ENCODE measurements around the gene GLP1R. TPM values are rescaled to one million over a fixed set of nuclear protein-coding genes. Genes with fewer than 3 reads are reported as not detected.

GLP1R gene
- total RNA-seq, 1 experiment from 2014 or later: 1.8 TPM

DNA sequence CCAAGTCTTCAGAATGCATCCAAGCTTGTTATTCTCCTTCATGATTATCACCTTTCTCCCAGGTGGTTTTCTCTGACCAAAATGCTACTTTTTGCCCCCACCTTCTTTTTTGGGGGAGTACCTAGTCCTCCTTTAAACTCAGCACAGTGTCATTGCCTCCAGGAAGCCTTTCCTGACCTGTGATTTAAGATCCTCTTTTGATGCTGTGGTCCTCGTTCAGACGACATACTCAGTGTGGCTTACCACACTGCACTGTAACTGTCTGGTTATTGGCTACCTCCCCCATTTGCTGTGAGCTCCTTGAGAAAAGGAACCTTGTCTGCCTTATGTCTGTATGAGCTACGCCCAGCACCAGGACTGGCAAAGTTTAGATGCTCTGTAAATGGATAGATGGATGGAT is 51.8 kb downstream of the GLP1R start:
- POLR2A ChIA-PET: interaction anchor here (0.9 kb wide), 1 partner anchor 12 kb away, joined by 3 read pairs; no protein-coding TSS in a partner anchor
- CTCF ChIA-PET: interaction anchor here (0.9 to 5.5 kb wide), 7 partner anchors 8 to 203 kb away, joined by 3 to 180 read pairs (median 41); no protein-coding TSS in a partner anchor
- H3K9me3 Mint-ChIP-seq: no peaks in the 10 kb centered on the region
- H3K27me3 Mint-ChIP-seq (ENCODE audit: low read depth): no peaks in the 10 kb centered on the region
- TF ChIP-seq, protein P1, sequence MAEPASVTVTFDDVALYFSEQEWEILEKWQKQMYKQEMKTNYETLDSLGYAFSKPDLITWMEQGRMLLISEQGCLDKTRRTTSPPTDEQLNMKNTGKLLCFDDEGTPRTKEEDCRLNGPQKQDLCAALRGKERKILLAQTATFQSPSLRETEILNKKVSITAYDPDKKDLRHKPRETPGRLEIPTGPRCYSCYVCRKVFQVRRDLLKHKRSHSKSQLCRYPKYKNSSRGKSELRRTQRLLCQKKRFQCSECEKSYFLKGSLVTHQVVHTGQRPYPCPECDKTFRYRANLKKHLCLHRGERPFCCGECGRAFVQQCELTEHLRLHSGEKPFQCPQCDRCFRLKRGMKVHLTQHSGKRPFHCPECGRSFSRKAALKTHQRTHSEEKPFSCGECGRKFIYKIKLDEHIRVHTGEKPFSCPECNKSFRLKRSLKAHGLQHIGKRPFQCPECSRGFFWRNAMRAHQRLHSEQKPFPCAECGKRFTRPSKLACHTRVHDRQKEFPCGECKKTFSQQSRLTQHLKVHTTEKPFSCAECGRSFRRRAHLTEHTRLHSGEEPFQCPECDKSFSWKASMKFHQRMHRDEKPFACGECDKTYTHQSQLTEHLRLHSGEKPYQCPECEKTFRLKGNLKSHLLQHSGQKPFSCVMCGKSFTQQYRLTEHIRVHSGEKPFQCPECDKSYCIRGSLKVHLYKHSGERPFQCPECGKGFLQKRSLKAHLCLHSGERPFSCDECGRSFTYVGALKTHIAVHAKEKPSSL (CRISPR knock-in tag; conservative IDR thresholded peaks at IDR 0.05): no peak
- TF ChIP-seq, protein P2, sequence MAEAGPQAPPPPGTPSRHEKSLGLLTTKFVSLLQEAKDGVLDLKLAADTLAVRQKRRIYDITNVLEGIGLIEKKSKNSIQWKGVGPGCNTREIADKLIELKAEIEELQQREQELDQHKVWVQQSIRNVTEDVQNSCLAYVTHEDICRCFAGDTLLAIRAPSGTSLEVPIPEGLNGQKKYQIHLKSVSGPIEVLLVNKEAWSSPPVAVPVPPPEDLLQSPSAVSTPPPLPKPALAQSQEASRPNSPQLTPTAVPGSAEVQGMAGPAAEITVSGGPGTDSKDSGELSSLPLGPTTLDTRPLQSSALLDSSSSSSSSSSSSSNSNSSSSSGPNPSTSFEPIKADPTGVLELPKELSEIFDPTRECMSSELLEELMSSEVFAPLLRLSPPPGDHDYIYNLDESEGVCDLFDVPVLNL (CRISPR knock-in tag; IDR thresholded peaks at IDR 0.05; ENCODE audit: borderline replicate concordance, low read depth): no peak
- peaks cover 6% of the 10 kb centered on the region for H3K4me1 Mint-ChIP-seq
- no peak overlapping the region for H3K4me3 Mint-ChIP-seq
- no peak overlapping the region for H3K27ac Mint-ChIP-seq
- ATAC-seq (no peak), DNase-seq (ENCODE audit: low spot score) (no peak)
- H3K36me3 Mint-ChIP-seq: no peaks in the 10 kb centered on the region

DNA sequence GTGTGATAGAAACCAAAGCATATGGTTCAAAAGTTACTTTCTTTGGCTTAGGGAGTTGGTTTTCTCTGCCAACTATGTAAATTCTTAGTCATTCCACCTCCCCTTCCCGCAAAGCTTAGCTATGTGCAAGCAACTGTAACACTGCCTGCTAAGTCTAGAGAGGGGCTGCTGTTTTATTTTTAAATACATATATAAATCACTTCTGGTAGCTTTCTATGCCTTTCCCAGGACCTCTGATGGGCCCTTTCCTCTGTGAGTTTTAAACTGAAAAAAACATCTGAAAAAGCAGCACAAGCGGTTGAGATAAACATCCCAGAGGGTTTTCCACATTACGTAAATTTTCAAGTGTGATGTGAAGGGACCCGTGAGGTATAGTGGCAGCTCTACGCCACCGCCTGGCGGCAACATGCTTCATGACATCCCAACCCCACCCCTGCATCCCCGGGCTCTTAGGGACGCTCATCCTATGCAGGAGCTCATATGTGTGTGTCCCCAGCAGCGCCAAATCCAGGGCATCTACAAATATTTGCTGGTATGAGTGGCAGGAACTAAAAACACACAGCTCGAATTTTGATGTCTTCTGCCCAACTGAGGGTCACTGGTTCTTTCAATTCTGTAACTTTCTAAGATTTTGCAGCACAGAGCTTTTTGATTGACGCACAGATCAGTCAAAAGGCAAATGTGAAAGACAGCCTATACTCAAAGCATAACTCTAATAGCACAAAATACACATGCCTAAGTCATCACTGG is 53.7 kb downstream of the GLP1R start:
- no peak overlapping the region for H3K27ac Mint-ChIP-seq
- DNase-seq (ENCODE audit: low spot score) (peak; percentile 79), ATAC-seq (peak; percentile 99)
- H3K4me3 Mint-ChIP-seq: no peak overlapping the region
- H3K4me1 Mint-ChIP-seq: peaks cover 6% of the 10 kb centered on the region; the same call in 1 of the 2 replicates
- TF ChIP-seq, protein P3, sequence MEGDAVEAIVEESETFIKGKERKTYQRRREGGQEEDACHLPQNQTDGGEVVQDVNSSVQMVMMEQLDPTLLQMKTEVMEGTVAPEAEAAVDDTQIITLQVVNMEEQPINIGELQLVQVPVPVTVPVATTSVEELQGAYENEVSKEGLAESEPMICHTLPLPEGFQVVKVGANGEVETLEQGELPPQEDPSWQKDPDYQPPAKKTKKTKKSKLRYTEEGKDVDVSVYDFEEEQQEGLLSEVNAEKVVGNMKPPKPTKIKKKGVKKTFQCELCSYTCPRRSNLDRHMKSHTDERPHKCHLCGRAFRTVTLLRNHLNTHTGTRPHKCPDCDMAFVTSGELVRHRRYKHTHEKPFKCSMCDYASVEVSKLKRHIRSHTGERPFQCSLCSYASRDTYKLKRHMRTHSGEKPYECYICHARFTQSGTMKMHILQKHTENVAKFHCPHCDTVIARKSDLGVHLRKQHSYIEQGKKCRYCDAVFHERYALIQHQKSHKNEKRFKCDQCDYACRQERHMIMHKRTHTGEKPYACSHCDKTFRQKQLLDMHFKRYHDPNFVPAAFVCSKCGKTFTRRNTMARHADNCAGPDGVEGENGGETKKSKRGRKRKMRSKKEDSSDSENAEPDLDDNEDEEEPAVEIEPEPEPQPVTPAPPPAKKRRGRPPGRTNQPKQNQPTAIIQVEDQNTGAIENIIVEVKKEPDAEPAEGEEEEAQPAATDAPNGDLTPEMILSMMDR (IDR thresholded peaks at IDR 0.05): peak; percentile 60
- TF ChIP-seq, protein P4, sequence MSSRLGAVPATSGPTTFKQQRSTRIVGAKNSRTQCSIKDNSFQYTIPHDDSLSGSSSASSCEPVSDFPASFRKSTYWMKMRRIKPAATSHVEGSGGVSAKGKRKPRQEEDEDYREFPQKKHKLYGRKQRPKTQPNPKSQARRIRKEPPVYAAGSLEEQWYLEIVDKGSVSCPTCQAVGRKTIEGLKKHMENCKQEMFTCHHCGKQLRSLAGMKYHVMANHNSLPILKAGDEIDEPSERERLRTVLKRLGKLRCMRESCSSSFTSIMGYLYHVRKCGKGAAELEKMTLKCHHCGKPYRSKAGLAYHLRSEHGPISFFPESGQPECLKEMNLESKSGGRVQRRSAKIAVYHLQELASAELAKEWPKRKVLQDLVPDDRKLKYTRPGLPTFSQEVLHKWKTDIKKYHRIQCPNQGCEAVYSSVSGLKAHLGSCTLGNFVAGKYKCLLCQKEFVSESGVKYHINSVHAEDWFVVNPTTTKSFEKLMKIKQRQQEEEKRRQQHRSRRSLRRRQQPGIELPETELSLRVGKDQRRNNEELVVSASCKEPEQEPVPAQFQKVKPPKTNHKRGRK (CRISPR knock-in tag; IDR thresholded peaks at IDR 0.05; ENCODE audit: borderline replicate concordance): no peak
- TF ChIP-seq, protein P5, sequence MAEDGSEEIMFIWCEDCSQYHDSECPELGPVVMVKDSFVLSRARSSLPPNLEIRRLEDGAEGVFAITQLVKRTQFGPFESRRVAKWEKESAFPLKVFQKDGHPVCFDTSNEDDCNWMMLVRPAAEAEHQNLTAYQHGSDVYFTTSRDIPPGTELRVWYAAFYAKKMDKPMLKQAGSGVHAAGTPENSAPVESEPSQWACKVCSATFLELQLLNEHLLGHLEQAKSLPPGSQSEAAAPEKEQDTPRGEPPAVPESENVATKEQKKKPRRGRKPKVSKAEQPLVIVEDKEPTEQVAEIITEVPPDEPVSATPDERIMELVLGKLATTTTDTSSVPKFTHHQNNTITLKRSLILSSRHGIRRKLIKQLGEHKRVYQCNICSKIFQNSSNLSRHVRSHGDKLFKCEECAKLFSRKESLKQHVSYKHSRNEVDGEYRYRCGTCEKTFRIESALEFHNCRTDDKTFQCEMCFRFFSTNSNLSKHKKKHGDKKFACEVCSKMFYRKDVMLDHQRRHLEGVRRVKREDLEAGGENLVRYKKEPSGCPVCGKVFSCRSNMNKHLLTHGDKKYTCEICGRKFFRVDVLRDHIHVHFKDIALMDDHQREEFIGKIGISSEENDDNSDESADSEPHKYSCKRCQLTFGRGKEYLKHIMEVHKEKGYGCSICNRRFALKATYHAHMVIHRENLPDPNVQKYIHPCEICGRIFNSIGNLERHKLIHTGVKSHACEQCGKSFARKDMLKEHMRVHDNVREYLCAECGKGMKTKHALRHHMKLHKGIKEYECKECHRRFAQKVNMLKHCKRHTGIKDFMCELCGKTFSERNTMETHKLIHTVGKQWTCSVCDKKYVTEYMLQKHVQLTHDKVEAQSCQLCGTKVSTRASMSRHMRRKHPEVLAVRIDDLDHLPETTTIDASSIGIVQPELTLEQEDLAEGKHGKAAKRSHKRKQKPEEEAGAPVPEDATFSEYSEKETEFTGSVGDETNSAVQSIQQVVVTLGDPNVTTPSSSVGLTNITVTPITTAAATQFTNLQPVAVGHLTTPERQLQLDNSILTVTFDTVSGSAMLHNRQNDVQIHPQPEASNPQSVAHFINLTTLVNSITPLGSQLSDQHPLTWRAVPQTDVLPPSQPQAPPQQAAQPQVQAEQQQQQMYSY (CRISPR knock-in tag; IDR thresholded peaks at IDR 0.05): no peak
- H3K9me3 Mint-ChIP-seq: no peaks in the 10 kb centered on the region
- CTCF ChIA-PET: interaction anchor here (0.6 to 5.5 kb wide), 61 partner anchors 9 to 260 kb away, joined by 3 to 180 read pairs (median 4); partner anchors contain the start of genes GLP1R, KCNK17 and SAYSD1
- H3K36me3 Mint-ChIP-seq: no peaks in the 10 kb centered on the region
- H3K27me3 Mint-ChIP-seq (ENCODE audit: low read depth): no peaks in the 10 kb centered on the region
- POLR2A ChIA-PET: interaction anchor here (0.6 kb wide), 1 partner anchor 13 kb away, joined by 3 read pairs; the partner anchor contains the start of gene SAYSD1

DNA sequence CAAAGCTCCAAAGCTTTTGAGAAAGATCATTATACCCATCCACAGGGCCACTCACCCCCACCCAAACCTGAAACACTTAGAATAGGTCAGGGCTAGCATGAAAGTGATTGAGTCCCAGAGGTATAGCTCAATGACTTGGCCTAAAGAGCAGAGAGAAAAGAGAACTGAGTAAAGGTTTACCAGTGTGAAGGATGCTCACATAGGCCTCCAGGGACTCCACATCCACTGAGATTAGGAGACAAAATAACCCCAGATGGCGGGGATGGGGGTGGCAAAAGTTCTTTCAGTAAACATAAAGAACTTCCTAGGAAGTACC is 54.2 kb downstream of the GLP1R start:
- Mint-ChIP-seq H3K27ac (no peak overlapping the region), H3K4me3 (no peak overlapping the region), H3K36me3 (no peaks in the 10 kb centered on the region), H3K27me3 (ENCODE audit: low read depth) (no peaks in the 10 kb centered on the region), H3K9me3 (no peaks in the 10 kb centered on the region), H3K4me1 (peaks cover 6% of the 10 kb centered on the region; the same call in 1 of the 2 replicates)
- no peak for ATAC-seq
- ChIA-PET CTCF (interaction anchor here (0.6 to 5.5 kb wide), 57 partner anchors 9 to 260 kb away, joined by 3 to 180 read pairs (median 4); partner anchors contain the start of genes GLP1R, KCNK17 and SAYSD1), POLR2A (interaction anchor here (0.6 kb wide), 1 partner anchor 12 kb away, joined by 3 read pairs; the partner anchor contains the start of gene SAYSD1)
- DNase-seq (ENCODE audit: low spot score): no peak
- TF ChIP-seq, protein P2 (CRISPR knock-in tag; IDR thresholded peaks at IDR 0.05; ENCODE audit: borderline replicate concordance, low read depth): no peak
- TF ChIP-seq, protein P3 (IDR thresholded peaks at IDR 0.05): no peak
- TF ChIP-seq, protein P6, sequence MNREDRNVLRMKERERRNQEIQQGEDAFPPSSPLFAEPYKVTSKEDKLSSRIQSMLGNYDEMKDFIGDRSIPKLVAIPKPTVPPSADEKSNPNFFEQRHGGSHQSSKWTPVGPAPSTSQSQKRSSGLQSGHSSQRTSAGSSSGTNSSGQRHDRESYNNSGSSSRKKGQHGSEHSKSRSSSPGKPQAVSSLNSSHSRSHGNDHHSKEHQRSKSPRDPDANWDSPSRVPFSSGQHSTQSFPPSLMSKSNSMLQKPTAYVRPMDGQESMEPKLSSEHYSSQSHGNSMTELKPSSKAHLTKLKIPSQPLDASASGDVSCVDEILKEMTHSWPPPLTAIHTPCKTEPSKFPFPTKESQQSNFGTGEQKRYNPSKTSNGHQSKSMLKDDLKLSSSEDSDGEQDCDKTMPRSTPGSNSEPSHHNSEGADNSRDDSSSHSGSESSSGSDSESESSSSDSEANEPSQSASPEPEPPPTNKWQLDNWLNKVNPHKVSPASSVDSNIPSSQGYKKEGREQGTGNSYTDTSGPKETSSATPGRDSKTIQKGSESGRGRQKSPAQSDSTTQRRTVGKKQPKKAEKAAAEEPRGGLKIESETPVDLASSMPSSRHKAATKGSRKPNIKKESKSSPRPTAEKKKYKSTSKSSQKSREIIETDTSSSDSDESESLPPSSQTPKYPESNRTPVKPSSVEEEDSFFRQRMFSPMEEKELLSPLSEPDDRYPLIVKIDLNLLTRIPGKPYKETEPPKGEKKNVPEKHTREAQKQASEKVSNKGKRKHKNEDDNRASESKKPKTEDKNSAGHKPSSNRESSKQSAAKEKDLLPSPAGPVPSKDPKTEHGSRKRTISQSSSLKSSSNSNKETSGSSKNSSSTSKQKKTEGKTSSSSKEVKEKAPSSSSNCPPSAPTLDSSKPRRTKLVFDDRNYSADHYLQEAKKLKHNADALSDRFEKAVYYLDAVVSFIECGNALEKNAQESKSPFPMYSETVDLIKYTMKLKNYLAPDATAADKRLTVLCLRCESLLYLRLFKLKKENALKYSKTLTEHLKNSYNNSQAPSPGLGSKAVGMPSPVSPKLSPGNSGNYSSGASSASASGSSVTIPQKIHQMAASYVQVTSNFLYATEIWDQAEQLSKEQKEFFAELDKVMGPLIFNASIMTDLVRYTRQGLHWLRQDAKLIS (CRISPR knock-in tag; IDR thresholded peaks at IDR 0.05; ENCODE audit: borderline replicate concordance): no peak
- TF ChIP-seq SOX15 (CRISPR knock-in tag; IDR thresholded peaks at IDR 0.05): no peak

Data from WTC11 (cell line).